ENCODE measurements around the gene TM4SF1.
A peak's percentile ranks its signal among the peaks of the same experiment; 100 is the strongest.

The TM4SF1 gene

DNA sequence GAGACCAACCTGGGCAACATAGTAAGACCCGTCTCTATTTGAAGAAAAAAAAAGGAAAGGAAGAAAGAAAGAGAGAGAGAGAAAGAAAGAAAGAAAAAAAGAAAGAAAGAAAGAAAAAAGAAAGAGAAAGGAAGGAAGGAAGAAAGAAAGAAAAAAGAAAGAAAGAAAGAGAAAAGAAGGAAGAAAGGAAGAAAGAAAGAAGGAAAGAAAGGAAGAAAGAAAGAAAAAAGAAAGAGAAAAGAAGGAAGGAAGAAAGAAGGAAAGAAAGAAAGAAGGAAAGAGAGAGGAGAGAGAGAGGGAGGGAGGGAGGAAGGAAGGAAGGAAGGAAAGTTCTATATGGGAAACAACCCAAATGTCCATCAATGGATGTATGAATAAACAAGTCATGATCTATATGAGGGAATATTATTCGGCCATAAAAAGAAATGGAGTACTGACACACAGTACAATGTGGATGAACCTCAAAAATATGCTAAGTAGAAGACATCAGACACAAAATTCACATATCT is 28.8 kb upstream of the TM4SF1 start:
- no peak overlapping the region for H3K14ac ChIP-seq (ENCODE audit: low read length in 2 of 2)
- H3K4me2 ChIP-seq (ENCODE audit: low read length, poor library complexity, severe bottlenecking): no peak overlapping the region
- no peak for DNase-seq
- H2BK15ac ChIP-seq (ENCODE audit: low read depth, poor library complexity, severe bottlenecking): no peak overlapping the region
- H3K36me3 ChIP-seq (ENCODE audit: control insufficient read depth in 1 of 2, insufficient read depth in 2 of 2, low read depth in 1 of 2, low read length in 2 of 2): no peaks in the 10 kb centered on the region
- no peak overlapping the region for H2AK5ac ChIP-seq (ENCODE audit: low read length, severe bottlenecking)
- H3K9ac ChIP-seq (ENCODE audit: low read length): no peak overlapping the region
- H4K8ac ChIP-seq (ENCODE audit: low read length): no peak overlapping the region
- H3K4ac ChIP-seq (ENCODE audit: low read depth in 1 of 2, low read length in 2 of 2): no peak overlapping the region
- no peak overlapping the region for H2BK12ac ChIP-seq (ENCODE audit: low read length in 2 of 2)
- no peak overlapping the region for H4K91ac ChIP-seq (ENCODE audit: low read length)
- 98% methylated on average over 2 of the region's 2 CpGs for WGBS
- H3K4me1 ChIP-seq (ENCODE audit: control insufficient read depth, insufficient read depth, low read depth, low read length): no peaks in the 10 kb centered on the region
- no peaks in the 10 kb centered on the region for H3K27me3 ChIP-seq (ENCODE audit: control insufficient read depth in 1 of 2, insufficient read depth in 1 of 2, low read length in 2 of 2)
- no peaks in the 10 kb centered on the region for H3K79me1 ChIP-seq (replicated peaks; ENCODE audit: low read length, poor library complexity, severe bottlenecking)
- H3K9me3 ChIP-seq (ENCODE audit: control insufficient read depth, low read length): no peaks in the 10 kb centered on the region
- H3K23ac ChIP-seq (ENCODE audit: low read length in 2 of 2): no peak overlapping the region
- H2BK120ac ChIP-seq (ENCODE audit: low read depth, low read length): no peak overlapping the region
- no peak overlapping the region for H3K18ac ChIP-seq (ENCODE audit: low read depth in 1 of 2, low read length in 2 of 2)
- H2AFZ ChIP-seq (ENCODE audit: low read depth, low read length): no peak overlapping the region
- no peak overlapping the region for H2BK5ac ChIP-seq (ENCODE audit: low read depth, low read length, poor library complexity, severe bottlenecking)
- no peak overlapping the region for H3K27ac ChIP-seq (ENCODE audit: low read length, poor library complexity, severe bottlenecking)
- H3K4me3 ChIP-seq (ENCODE audit: insufficient read depth in 1 of 2, low read depth in 1 of 2, low read length in 2 of 2): no peak overlapping the region

DNA sequence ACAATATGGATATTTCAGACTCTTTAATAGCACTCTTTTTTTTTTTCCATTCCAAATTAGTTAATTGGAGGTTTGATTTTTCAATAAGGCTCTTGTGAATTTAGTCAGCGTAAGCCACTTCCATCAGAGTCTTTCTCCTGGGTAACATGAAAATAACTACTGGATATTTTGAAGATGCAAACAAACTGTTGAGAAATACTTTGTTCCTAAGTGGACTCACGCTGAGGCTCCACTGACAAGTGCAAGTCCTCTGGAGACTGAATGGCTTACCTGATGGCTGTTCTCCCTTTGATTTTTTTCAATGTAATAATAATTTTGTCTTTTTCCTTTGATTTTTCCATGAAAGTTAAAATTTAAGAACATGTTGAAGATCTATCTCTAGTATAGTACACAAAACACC is 26.0 kb upstream of the TM4SF1 start:
- no peak overlapping the region for H2AK5ac ChIP-seq (ENCODE audit: low read length, severe bottlenecking)
- no peaks in the 10 kb centered on the region for H3K79me1 ChIP-seq (replicated peaks; ENCODE audit: low read length, poor library complexity, severe bottlenecking)
- H2AFZ ChIP-seq (ENCODE audit: low read depth, low read length): no peak overlapping the region
- 100% methylated on average over 2 of the region's 2 CpGs for WGBS
- DNase-seq: no peak
- no peaks in the 10 kb centered on the region for H3K27me3 ChIP-seq (ENCODE audit: control insufficient read depth in 1 of 2, insufficient read depth in 1 of 2, low read length in 2 of 2)
- no peak overlapping the region for H3K4ac ChIP-seq (ENCODE audit: low read depth in 1 of 2, low read length in 2 of 2)
- no peak overlapping the region for H3K27ac ChIP-seq (ENCODE audit: low read length, poor library complexity, severe bottlenecking)
- H3K18ac ChIP-seq (ENCODE audit: low read depth in 1 of 2, low read length in 2 of 2): peak overlapping the region in 1 of 2 experiments; percentile 33
- H2BK120ac ChIP-seq (ENCODE audit: low read depth, low read length): no peak overlapping the region
- no peak overlapping the region for H2BK5ac ChIP-seq (ENCODE audit: low read depth, low read length, poor library complexity, severe bottlenecking)
- no peak overlapping the region for H3K4me3 ChIP-seq (ENCODE audit: insufficient read depth in 1 of 2, low read depth in 1 of 2, low read length in 2 of 2)
- H3K14ac ChIP-seq (ENCODE audit: low read length in 2 of 2): no peak overlapping the region
- H3K9me3 ChIP-seq (ENCODE audit: control insufficient read depth, low read length): no peaks in the 10 kb centered on the region
- no peak overlapping the region for H2BK15ac ChIP-seq (ENCODE audit: low read depth, poor library complexity, severe bottlenecking)
- H3K23ac ChIP-seq (ENCODE audit: low read length in 2 of 2): no peak overlapping the region
- H3K9ac ChIP-seq (ENCODE audit: low read length): no peak overlapping the region
- H2BK12ac ChIP-seq (ENCODE audit: low read length in 2 of 2): no peak overlapping the region
- H4K8ac ChIP-seq (ENCODE audit: low read length): no peak overlapping the region
- no peak overlapping the region for H4K91ac ChIP-seq (ENCODE audit: low read length)
- no peaks in the 10 kb centered on the region for H3K36me3 ChIP-seq (ENCODE audit: control insufficient read depth in 1 of 2, insufficient read depth in 2 of 2, low read depth in 1 of 2, low read length in 2 of 2)
- H3K4me2 ChIP-seq (ENCODE audit: low read length, poor library complexity, severe bottlenecking): no peak overlapping the region
- no peaks in the 10 kb centered on the region for H3K4me1 ChIP-seq (ENCODE audit: control insufficient read depth, insufficient read depth, low read depth, low read length)

DNA sequence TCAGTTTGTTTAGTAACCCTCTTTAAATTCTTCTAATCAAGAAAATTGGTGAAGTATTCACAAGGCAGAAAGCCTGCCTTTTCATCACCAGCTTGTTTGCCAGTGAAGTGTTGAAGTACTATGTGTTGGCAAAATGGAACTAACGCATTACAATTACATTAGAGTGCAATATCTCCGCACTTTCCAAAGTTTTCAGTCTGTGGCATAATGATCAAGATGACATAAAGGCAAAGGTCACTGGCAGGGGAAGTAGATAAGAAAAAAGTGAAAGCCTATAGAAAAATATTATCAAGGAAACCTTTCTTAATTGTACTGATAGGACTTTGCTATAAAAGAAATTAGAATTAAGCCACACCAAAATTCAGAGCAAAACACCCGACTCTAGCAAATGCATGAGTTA is 25.0 kb upstream of the TM4SF1 start:
- Histone ChIP-seq H2BK120ac (ENCODE audit: low read depth, low read length) (no peak overlapping the region), H2BK15ac (ENCODE audit: low read depth, poor library complexity, severe bottlenecking) (no peak overlapping the region), H4K8ac (ENCODE audit: low read length) (no peak overlapping the region), H3K4me1 (ENCODE audit: control insufficient read depth, insufficient read depth, low read depth, low read length) (no peaks in the 10 kb centered on the region), H2AFZ (ENCODE audit: low read depth, low read length) (no peak overlapping the region), H3K14ac (ENCODE audit: low read length in 2 of 2) (no peak overlapping the region), H3K23ac (ENCODE audit: low read length in 2 of 2) (no peak overlapping the region), H3K18ac (ENCODE audit: low read depth in 1 of 2, low read length in 2 of 2) (no peak overlapping the region), H3K4me2 (ENCODE audit: low read length, poor library complexity, severe bottlenecking) (no peak overlapping the region), H3K36me3 (ENCODE audit: control insufficient read depth in 1 of 2, insufficient read depth in 2 of 2, low read depth in 1 of 2, low read length in 2 of 2) (no peaks in the 10 kb centered on the region), H3K9me3 (ENCODE audit: control insufficient read depth, low read length) (no peaks in the 10 kb centered on the region), H4K91ac (ENCODE audit: low read length) (no peak overlapping the region), H2BK5ac (ENCODE audit: low read depth, low read length, poor library complexity, severe bottlenecking) (no peak overlapping the region), H3K4me3 (ENCODE audit: insufficient read depth in 1 of 2, low read depth in 1 of 2, low read length in 2 of 2) (no peak overlapping the region), H3K9ac (ENCODE audit: low read length) (no peak overlapping the region), H3K4ac (ENCODE audit: low read depth in 1 of 2, low read length in 2 of 2) (no peak overlapping the region), H2BK12ac (ENCODE audit: low read length in 2 of 2) (no peak overlapping the region), H3K79me1 (replicated peaks; ENCODE audit: low read length, poor library complexity, severe bottlenecking) (no peaks in the 10 kb centered on the region), H2AK5ac (ENCODE audit: low read length, severe bottlenecking) (no peak overlapping the region), H3K27me3 (ENCODE audit: control insufficient read depth in 1 of 2, insufficient read depth in 1 of 2, low read length in 2 of 2) (no peaks in the 10 kb centered on the region), H3K27ac (ENCODE audit: low read length, poor library complexity, severe bottlenecking) (no peak overlapping the region)
- DNase-seq: no peak
- WGBS: 100% methylated on average over 2 of the region's 3 CpGs

DNA sequence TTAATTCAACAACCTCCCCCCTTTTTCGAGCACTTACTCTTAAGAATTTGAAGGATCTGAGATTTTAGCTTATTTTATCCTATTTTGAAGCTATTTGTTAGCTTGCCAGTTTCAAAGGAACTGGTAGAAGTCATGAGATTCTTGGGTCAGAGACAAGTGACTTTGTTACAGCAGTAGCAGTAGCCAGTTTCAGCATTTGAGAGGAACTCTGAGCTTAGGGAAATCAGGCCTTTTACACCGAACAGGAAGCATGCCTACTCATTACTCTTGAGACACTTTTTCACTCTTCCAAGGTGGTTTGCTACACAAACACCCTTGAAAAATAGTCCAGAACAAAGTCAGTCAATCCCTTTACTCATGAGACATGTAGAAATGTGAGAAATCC is 24.5 kb upstream of the TM4SF1 start:
- peak overlapping the region in 1 of 2 experiments; percentile 67 for H3K4ac ChIP-seq (ENCODE audit: low read depth in 1 of 2, low read length in 2 of 2)
- no CpG with 5 or more reads among the region's 2 CpGs for WGBS
- H3K18ac ChIP-seq (ENCODE audit: low read depth in 1 of 2, low read length in 2 of 2): peak overlapping the region in 1 of 2 experiments; percentile 48

More for the DNA sequence above, 24.5 kb upstream of the TM4SF1 start:
- no peak overlapping the region for H2BK5ac ChIP-seq (ENCODE audit: low read depth, low read length, poor library complexity, severe bottlenecking)
- H4K8ac ChIP-seq (ENCODE audit: low read length): no peak overlapping the region
- no peak overlapping the region for H3K23ac ChIP-seq (ENCODE audit: low read length in 2 of 2)
- H4K91ac ChIP-seq (ENCODE audit: low read length): no peak overlapping the region
- no peak overlapping the region for H3K4me3 ChIP-seq (ENCODE audit: insufficient read depth in 1 of 2, low read depth in 1 of 2, low read length in 2 of 2)
- no peak overlapping the region for H3K4me2 ChIP-seq (ENCODE audit: low read length, poor library complexity, severe bottlenecking)
- no peak overlapping the region for H2AK5ac ChIP-seq (ENCODE audit: low read length, severe bottlenecking)
- H3K9me3 ChIP-seq (ENCODE audit: control insufficient read depth, low read length): no peaks in the 10 kb centered on the region
- DNase-seq: peak; percentile 47
- H3K4me1 ChIP-seq (ENCODE audit: control insufficient read depth, insufficient read depth, low read depth, low read length): no peaks in the 10 kb centered on the region
- H3K14ac ChIP-seq (ENCODE audit: low read length in 2 of 2): no peak overlapping the region
- no peaks in the 10 kb centered on the region for H3K79me1 ChIP-seq (replicated peaks; ENCODE audit: low read length, poor library complexity, severe bottlenecking)
- H3K27me3 ChIP-seq (ENCODE audit: control insufficient read depth in 1 of 2, insufficient read depth in 1 of 2, low read length in 2 of 2): no peaks in the 10 kb centered on the region
- H2AFZ ChIP-seq (ENCODE audit: low read depth, low read length): no peak overlapping the region
- no peaks in the 10 kb centered on the region for H3K36me3 ChIP-seq (ENCODE audit: control insufficient read depth in 1 of 2, insufficient read depth in 2 of 2, low read depth in 1 of 2, low read length in 2 of 2)
- no peak overlapping the region for H2BK15ac ChIP-seq (ENCODE audit: low read depth, poor library complexity, severe bottlenecking)
- no peak overlapping the region for H3K27ac ChIP-seq (ENCODE audit: low read length, poor library complexity, severe bottlenecking)
- no peak overlapping the region for H2BK120ac ChIP-seq (ENCODE audit: low read depth, low read length)
- H2BK12ac ChIP-seq (ENCODE audit: low read length in 2 of 2): peak overlapping the region; percentile 77 to 89
- no peak overlapping the region for H3K9ac ChIP-seq (ENCODE audit: low read length)

Measured in mesenchymal stem cell (in vitro differentiated cells and primary cell).